GM19455 (cell line): ENCODE measurements around the gene SFSWAP.

Experiments
- ATAC-seq: cut with Tn5 transposase; IDR thresholded peaks from one replicate; pipeline ENCODE4 v1.9.1; 2021; ENCODE audit not compliant: unreplicated experiment

SFSWAP gene

DNA sequence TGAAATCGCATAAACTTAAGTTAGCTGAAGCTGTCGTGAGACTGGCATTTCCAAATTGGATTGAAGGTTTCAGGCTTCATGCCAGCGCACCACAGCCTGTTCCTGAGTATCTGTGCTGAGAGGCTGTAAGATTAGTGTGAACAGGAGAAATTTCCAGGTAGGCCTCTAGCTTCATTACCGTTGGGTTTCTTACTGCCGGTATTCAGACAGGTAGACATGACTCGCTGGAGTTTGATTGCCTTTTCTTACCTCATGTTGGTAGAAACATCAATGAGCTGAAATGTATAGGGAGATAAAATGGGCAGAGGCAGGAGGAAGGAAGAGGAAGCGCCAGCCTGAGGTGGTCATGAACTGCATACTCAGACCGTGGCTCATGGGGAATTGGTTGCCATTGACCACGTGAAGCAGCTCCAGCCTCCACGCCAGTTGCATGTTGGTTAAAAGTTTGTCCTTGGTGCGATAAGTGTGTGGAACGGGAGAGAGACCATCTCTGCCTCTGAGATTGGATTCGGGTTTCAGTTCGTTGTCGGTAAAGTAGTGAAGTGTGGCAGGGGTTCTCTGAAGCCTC is 75.0 kb downstream of the SFSWAP start:
- ATAC-seq = no peak

- ATAC-seq = no peak
Observed at GRCh38 chr12:131786331-131786730, 75.4 kb downstream of the SFSWAP start.

GRCh38 chr12:131787143-131787660 is 76.3 kb downstream of the SFSWAP start:
- ATAC-seq = no peak

DNA sequence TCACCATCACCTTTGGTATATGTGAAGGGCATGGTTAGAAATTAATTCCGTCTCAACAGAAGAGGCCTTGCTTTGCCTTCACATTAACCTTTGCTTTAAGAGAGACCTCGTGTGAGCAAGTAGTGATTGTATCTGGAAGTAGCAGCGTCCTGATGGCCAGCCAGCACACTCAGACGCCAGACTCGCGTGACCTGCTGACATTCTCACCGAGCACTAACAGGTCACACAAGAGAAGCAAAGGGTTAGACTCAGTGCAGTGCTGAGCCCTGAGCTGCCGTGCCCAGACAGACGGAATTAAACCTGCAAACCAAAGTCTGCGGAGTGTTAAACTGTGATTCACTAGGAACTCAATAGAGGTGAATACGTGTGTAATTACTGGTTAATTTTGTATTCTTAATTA is 77.2 kb downstream of the SFSWAP start:
- ATAC-seq = no peak

GRCh38 chr12:131789638-131790037 is 78.7 kb downstream of the SFSWAP start:
- ATAC-seq = no peak

DNA sequence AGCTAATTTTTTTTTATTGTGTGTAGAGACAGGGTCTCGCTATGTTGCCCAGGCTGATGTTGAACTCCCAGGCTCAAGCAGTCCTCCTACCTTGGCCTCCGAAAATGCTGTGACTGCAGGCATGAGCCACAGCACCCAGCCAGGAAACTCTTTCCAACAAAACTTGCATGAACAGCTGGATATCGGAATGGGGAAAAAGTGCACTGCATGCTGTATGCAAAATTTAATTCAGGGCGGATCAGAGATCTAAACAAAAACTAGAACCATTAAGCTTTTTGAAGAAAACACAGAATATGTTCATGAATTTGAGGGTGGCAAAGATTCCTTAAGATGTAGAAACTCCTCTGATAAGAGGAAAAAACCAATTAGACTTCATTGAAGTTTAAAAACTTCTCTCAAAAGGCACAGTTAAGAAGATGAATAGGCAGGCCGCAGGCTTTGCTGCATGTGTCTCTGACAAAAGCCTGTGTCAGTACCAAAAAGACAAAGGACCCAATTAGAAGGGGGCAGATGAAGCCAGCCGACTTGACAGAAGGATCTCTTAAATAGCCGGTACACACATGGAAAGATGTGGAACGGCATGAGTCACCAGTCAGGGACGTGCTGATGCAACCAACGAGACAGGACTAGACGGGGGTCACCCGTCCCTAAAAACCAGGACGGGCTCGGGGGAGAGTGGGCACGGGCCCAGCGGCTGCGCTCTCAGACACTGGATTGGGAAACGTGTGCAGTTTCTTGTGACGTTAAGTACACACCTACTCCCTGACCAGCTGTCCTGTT is 82.5 kb downstream of the SFSWAP start:
- ATAC-seq = no peak

DNA sequence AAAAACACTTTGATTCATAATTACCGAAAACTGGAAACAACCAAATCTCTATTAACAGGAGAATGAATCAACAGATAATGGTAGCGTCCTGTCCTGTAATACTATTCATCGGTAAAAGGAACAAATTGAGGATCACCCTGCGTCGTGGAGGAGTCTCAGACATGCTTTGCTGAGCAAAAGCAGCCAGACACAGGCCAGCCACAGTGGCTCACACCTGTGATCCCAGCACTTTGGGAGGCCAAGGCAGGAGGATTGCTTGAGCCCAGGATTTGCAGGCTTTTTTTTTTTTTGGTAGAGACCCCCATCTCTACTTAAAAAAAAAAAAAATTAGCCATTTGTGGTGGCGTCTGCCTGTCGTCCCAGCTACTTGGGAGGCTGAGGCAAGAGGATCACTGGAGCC is 83.2 kb downstream of the SFSWAP start:
- no peak for ATAC-seq

DNA sequence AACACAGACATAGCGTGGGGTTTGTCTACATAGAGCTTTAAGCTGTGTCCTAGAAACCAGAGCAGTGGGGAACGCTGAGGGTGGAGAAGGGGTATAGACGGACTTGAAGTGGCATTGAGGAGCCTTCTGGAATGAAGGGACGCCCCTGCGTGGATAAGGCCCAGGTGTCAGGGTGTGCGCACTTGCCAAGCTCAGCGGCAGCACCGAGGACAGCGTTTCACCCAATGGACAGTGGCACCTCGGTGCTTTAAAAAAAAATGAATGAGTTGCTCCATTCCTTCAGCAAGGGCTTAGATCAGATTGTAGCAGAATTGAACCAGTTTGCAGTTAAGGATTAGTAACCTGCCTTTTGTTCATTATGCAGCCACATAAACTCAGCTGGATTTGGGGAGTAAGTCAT is 83.7 kb downstream of the SFSWAP start:
- ATAC-seq = no peak

DNA sequence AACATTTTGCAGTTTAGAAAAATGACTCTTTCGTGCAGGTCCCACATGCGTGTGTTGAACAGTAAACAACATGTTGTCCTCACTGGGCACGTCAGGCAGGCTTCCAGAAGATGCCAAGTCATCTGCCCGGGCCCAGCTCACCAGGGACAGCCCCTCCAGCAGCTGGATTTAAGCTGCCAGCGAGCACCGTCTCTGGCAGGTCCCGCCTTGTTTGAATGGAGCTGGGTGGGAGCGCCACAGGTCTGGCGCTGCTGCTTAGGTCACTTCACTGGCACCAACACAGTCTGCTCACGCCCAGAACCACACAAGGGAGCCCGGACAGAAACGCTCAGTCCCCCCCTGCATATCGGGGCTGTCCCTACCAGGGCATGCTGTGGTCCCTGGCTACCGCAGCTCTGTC is 84.2 kb downstream of the SFSWAP start:
- ATAC-seq = no peak

DNA sequence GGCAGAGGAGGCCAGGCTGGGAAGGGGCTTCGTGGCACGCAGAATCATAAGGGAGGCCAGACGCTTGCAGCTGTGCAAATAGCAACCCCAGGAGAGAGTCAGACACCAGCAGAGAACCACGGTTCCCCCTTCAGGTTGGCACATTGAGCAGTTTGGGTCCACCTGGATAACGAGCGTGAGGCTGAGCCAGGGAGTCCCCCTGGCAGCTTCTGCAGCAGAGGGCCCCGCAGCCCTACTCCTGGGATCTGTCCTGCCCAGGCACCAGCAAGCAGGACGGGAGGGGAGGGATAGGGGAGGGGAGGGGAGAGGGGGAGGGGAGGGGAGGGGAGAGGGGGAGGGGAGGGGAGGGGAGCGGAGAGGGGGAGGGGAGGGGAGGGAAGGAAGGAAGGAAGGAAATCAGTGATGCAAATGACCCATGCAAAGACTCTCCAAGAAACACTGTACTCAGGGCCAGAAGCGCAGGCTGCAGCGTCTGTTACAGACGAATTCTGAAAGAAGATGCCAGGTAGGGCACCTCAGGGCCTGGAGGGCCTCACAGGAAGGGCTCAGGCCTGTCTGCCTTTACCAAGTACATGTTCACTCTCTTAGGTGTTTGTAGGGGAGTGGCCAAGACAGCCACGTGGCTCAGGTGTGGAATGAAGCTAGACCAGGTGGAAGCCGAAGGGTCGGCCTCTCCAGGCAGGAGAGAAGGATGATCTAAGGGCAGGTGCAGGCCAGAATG is 85.0 kb downstream of the SFSWAP start:
- ATAC-seq = no peak

- no peak for ATAC-seq
Observed at GRCh38 chr12:131796411-131796736, 85.5 kb downstream of the SFSWAP start.

DNA sequence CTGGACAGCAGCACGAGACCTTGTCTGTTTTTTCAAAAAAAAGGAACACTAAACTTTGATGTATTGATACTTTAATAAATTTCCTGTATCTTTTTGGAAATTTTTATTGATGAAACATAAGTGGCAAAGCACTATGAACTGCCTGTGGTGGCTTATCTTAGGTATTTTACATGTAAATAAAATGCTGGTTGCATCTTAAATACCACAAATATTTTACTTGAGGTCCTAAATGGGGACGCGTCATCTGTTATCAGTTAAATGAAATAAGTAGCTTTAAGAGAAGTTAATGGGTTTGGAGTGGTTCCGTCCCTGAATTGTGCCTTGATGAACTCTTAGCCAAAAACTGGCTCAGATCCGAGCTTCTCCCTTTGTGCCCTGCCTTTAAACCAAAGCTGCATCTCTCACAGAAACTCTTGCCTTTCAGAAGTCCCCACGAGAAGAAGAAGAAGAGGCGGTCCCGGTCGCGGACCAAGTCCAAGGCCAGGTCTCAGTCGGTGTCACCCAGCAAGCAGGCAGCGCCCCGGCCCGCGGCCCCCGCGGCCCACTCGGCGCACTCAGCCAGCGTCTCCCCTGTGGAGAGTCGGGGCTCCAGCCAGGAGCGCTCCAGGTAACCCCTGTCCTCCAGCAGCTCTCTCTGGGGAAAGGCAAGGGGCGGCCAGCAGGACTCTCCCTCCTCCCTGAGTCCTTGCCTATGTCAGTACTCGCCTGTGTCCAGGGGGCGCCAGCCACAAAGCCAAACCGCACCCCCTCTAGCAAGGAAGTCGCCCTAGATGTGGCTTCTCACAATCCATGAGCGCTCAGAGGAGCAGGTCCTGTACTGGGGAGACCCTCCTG is 86.1 kb downstream of the SFSWAP start:
- no peak for ATAC-seq

DNA sequence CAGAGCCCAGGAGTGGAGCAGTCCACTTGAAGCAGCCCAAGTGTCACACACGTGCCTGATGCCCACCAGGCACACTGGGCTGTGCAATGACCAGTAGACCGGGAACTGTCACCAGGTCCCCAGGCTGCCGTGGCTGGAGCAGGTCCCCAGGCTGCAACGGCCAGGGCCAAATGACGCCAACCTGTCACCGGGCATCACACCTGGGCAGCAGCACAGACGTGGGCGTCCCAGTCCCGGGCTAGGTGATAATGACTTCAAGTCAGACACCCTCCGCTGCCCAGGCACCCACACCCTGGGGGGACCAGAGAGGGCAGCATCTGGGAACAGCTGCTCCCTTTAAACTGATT is 86.7 kb downstream of the SFSWAP start:
- ATAC-seq = no peak

DNA sequence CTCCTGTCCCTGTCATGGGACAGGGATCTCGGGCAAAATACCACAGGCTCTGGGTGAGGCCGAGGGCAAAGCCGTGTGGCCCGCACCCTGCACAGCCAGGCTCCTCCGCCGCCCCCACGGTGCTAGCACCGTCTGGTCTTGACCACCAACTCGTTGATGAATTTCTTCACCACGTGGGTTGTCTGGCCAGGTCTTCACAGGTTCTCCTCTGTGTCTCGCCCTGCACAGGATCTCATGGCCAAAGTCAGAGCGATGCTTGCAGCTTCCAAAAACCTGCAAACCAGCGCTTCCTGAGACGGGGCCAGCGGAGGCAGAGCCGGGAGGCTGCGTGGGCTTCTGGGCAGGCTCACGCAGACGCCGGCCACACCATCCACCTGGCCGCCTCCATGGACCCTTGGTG is 88.3 kb downstream of the SFSWAP start:
- no peak for ATAC-seq

DNA sequence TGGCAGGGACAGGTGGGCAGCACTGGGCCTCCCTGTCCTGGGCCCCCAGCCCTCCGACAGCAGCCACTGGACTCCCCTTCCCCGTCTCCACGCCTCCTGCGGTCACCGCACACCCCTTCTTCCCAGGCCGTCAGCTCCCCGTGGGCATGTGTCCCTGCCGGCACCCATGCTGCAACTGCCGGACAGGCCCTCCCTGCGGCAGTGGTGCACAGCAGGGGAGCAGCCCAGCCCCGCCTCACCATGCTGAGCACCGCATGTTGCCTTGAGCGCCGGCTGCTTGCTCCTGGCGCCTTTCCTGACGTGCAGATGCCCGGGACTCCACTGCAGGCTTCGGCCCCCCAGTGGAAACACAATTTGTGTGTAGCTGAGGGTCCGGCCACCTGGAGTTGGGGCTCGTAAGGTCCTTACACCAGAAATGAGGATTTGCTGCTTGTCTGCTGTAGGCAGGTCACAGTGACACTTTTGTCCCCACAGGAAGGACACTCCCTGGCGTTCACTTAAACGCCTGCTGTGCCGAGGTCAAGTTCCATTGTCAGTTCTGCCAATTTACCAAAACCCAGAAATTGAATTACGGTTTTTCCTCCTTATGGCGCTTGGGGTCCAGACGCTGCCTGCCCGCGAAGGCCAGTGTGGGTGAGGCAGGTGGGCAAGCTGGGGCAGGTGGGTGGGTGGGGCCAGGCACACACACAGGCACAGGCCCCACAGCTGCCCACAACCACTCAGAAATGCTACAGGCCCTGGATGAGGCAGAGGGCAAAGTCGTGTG is 89.1 kb downstream of the SFSWAP start:
- ATAC-seq = no peak

DNA sequence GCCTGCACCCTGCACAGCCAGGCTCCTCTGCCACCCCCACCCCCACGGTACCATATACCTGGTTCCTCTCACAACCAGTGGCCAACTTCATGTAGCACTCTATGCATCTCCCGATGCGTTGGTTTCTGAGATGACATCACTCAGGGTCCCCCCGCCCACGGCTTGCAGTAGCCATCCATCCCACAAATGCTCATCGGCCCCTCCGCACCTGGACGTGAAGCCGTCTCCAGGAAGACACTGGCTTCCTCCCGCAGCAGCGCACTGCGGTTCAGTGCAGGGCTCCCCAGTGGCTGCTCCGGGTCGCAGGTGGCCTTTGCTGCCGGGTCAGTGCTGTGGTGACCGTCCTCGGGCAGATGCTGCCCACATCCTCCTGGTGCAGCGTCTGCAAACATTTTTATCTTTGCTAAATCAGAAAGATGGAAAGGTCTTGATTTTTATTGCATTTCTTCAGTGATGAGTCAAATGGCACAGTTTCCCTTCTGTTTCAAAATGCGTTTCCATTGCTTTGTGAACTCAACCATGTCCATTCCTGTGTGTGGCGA is 89.8 kb downstream of the SFSWAP start:
- no peak for ATAC-seq

DNA sequence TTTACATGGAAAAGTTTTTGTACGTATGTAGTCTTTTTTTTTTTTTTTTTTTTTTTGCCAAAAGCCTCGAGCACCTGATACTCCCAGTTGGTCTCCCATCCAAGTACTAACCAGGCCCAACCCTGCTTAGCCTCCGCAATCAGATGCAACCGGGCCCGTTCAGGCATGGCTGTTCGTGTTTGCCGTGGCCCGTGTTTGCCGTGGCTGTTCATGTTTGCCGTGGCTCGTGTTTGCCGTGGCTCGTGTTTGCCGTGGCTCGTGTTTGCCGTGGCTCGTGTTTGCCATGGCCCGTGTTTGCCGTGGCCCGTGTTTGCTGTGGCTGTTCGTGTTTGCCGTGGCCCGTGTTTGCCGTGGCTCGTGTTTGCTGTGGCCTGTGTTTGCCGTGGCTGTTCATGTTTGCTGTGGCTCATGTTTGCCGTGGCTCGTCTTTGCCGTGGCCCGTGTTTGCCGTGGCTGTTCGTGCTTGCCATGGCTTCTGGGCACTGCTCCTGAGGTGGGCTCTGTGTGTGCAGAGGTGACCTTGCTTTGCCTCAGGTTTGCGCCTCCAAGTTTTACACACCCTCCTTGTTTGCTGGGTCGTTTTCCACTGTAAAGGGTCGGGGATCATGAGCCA is 90.5 kb downstream of the SFSWAP start:
- ATAC-seq = no peak

DNA sequence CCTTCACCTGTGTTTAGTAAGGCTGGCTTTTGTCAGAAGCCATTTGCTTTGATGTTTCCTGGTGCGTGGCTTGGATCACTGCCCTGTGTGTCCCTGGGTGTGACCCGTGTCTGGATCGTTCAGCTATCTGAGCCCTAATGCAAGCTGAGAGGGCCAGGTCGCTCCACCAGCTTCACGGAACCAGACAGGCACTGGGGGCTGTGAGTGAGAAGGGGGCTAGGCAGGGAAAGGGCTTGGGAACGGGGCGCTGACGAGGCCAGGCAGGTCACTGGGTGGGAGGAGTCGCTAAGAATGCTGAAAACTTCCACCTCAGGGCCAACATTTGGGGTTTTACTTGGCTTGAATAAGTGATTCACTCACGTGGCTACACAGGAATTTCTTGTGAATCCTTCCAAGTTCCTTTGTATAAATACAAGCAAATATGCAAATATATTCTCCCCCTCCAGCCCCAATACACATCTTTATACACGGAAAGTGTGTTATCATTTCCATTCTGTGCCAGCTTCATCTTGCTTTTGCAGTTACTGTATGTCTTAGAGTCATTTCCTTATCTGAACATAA is 93.2 kb downstream of the SFSWAP start:
- no peak for ATAC-seq

GRCh38 chr12:131805421-131805820 is 94.5 kb downstream of the SFSWAP start:
- no peak for ATAC-seq

DNA sequence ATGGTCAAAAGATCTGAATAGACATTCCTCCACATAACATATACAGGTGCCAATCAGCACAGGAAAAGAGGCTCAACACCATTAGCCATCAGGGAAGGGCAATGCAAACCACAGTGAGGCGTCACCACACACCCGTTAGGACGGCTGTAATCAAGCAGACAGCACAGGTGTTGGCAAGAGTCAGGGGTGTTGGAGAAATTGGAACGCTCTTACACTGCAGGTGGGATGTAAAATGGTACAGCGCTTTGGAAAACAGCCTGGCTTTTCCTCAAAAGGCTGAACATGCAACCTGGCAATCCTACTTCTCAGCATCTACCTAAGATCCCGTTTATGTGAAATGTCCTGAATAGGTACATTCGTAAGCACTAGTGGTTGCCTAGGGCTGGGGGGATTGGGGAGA is 95.8 kb downstream of the SFSWAP start:
- no peak for ATAC-seq
